Islet precursor cell (in vitro differentiated cells): ENCODE measurements around the gene CERK.
A peak's percentile ranks its signal among the peaks of the same experiment; 100 is the strongest.

ENCODE experiments used
- DNase-seq: peaks from one replicate; pipeline ENCODE4 v3.0.0-alpha.2; 2018

The CERK gene

GRCh38 chr22:46640293-46641055 lies 97.6 kb downstream of the CERK start:
- DNase-seq, result no peak

- DNase-seq, result no peak
Observed at GRCh38 chr22:46639843-46640242, 98.2 kb downstream of the CERK start.

GRCh38 chr22:46638601-46639431 lies 99.2 kb downstream of the CERK start:
- DNase-seq, result no peak

DNA sequence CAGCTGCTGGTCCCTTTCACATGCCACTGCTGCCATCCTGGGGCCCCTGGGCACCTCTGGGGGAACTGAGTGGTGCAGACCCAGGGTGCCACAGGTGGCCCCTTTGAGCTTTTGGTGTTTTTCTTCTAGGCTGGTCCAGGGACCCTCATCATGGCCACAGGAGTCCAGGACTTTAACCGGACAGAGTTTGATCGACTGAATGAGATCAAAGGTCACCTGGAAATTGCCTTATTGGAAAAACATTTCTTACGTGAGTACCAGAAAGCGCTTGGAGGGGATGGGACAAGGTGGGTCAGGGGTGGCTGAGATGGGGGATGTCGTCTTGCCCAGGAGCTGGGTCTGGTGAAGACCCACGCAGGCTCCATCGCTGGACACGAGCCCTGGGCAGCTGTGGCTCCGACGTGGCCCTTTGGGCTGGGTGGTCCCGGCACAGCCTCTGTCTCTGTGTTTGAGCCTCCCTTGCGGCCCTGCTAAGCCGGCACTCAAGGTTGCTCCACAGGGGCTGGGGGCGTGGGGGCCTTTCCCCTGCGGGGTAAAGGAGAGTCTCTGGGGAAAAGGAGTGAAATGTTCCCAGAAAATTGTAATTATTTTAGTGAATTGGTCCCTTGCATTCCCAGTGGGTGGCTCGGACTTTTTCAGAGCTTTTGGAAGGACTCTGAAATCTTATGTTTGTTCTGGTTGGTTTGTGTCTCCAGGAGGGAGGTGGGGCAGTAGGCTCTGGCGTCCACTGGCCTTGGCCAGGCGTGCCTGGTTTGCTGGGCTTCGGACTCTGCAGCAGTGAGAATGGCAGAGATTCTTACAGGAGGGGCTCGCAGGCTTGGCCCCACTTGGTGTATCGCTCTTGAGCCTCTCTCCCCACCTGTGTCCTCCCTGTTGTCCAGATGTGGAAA lies 100.1 kb downstream of the CERK start:
- no peak for DNase-seq

DNA sequence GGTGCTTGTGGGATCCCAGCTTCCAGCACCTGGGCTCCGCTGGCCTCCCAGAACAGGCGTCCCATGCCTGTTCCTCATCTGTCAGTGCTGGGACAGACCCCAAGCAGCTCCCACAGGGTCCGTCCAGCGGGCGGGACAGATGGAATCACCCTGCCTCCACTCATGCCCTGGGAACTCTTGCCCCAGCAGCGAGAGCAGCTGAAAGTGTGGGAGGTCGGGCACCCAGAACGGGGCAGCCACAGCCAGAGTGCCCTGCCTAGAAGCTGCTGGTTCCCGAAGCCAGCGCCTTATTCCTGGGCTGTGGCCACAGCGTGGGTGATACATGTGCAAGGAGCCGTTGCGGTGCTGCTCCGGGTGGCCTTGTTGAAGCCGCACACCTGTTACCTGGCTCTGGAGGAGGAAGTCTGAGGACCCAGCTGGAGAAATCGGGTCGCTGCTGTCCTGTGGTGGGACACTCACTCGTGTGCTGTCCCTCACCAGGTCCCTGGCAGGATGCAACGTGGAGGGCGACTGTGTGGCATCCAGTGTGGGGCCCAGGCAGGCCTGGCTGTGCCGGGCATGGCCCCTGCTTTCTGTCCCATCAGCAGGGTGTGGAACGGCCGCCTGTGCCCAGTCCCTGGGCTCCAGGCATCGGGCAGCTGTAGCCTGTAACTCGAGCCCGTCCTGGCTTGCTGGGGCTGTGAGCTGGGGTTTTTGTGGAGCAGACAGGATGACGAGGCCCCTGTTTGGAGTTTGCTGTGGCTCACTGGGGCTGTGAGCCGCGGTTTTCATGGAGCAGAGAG lies 101.6 kb downstream of the CERK start:
- peak; percentile 61 for DNase-seq

DNA sequence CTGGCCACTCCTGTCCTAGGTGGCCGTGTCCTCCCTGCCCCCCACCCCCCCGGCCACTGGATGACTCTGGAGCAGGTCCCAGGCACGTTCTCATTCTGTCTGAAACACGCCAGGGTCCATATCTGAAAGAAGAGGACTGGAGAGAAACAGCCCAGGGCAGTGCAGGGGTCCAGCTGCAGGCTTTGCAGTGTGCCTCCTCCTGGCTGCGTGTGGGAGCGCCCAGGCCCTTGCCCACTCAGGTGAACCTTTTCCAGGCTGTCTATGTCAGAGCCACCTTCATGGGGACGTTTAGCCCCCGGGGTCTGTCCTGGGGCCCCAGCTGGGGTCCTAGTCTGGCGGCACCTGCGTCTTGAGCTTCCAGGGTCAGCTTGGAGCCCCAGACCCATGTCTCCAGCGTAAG lies 102.3 kb downstream of the CERK start:
- peak; percentile 84 for DNase-seq

- peak; percentile 98 for DNase-seq
Observed at GRCh38 chr22:46634973-46635685, 102.9 kb downstream of the CERK start.
